Endothelial cell of umbilical vein (primary cell): ENCODE measurements around the gene SLC8A1. TPM values are rescaled to one million over a fixed set of nuclear protein-coding genes. Genes with fewer than 3 reads are reported as not detected.

Experiments
- BruUV-seq: library from RNA; stranded (reverse); fragments of 400-500 nt; replicated peaks from 2 replicates; lab custom pipeline; 2021; lab: Mats Ljungman, UMichigan
- CTCF ChIA-PET: fragments of 300-600, 350-600 bp; sonication (Branson Sonifier 250); formaldehyde crosslinking; loops from one replicate; lab custom pipeline; 2021; ENCODE audit warnings: antibody characterized with exemption, inconsistent platforms; lab: Charles Lee
- POLR2A ChIA-PET: fragments of 300-600, 350-600 bp; sonication (Branson Sonifier 250); formaldehyde crosslinking; loops from one replicate; lab custom pipeline; 2021; ENCODE audit warnings: antibody characterized with exemption, inconsistent platforms; lab: Charles Lee
- DNase-seq: peaks from one replicate; pipeline ENCODE4 v3.0.0-alpha.2; 2011; ENCODE audit warnings: low read depth, low spot score
- FAIRE-seq: peaks from 2 replicates; lab custom pipeline; 2011; peaks lifted over from hg19 to GRCh38; lab: Jason Lieb, UNC
- H2AFZ ChIP-seq: 2 replicates; pipeline ENCODE4 v1.6.0; 2012; ENCODE audit warnings: low read depth, low read length, control low read depth, inconsistent platforms
- H3K27ac ChIP-seq: 2 replicates; pipeline ENCODE4 v1.5.1; 2011; ENCODE audit warnings: low read depth, mild to moderate bottlenecking, control low read depth, low read length, moderate library complexity; ENCODE audit not compliant: insufficient read depth
- H3K27me3 ChIP-seq, 2 experiments: 2 replicates each; pipeline versions ENCODE4 v1.6.0 to v1.6.1; 2011; ENCODE audit warnings: low read length in 2 of 2, mixed read lengths in 1 of 2; ENCODE audit not compliant: control insufficient read depth in 2 of 2, insufficient read depth in 2 of 2
- H3K36me3 ChIP-seq, 2 experiments: 2 replicates in 1 of 2; 3 replicates in 1 of 2; pipeline ENCODE4 v1.5.1; 2011; ENCODE audit warnings: low read length in 2 of 2, mild to moderate bottlenecking in 1 of 2, moderate library complexity in 1 of 2; ENCODE audit not compliant: control insufficient read depth in 2 of 2, insufficient read depth in 2 of 2; ENCODE audit errors: extremely low read depth in 1 of 2
- H3K4me1 ChIP-seq: 3 replicates; pipeline ENCODE4 v1.5.1; 2011; ENCODE audit warnings: mild to moderate bottlenecking, low read length; ENCODE audit not compliant: control insufficient read depth, insufficient read depth; ENCODE audit errors: extremely low read depth
- H3K4me2 ChIP-seq: 2 replicates; pipeline ENCODE4 v1.6.1; 2011; ENCODE audit warnings: low read length, control low read depth, mixed read lengths; ENCODE audit not compliant: insufficient read depth
- H3K4me3 ChIP-seq, 3 experiments: fragments of 200-600 bp in 1 of 3; sonication (generic), shearing (Covaris generic) in 1 of 3; replicated peaks in 1 of 3; 2 replicates each; pipeline ENCODE4 v1.5.1; 2011 to 2016; ENCODE audit warnings: control low read depth in 3 of 3, low read length in 3 of 3, mild to moderate bottlenecking in 2 of 3, inconsistent platforms in 1 of 3, low read depth in 1 of 3, moderate library complexity in 1 of 3; ENCODE audit not compliant: insufficient read depth in 1 of 3
- H3K79me2 ChIP-seq: 2 replicates; pipeline ENCODE4 v1.6.0; 2012; ENCODE audit warnings: low read length, inconsistent platforms; ENCODE audit not compliant: control insufficient read depth, insufficient read depth
- H3K9ac ChIP-seq: replicated peaks from 2 replicates; pipeline ENCODE3; 2011; ENCODE audit warnings: low read length, control low read depth; ENCODE audit not compliant: insufficient read depth; ENCODE audit errors: extremely low read depth
- H3K9me1 ChIP-seq: replicated peaks from 3 replicates; pipeline ENCODE4 v1.6.0; 2011; ENCODE audit warnings: mild to moderate bottlenecking, low read length; ENCODE audit not compliant: control insufficient read depth, insufficient read depth; ENCODE audit errors: extremely low read depth
- H3K9me3 ChIP-seq: replicated peaks from 2 replicates; pipeline ENCODE4 v1.5.1; 2012; ENCODE audit warnings: low read length, inconsistent platforms; ENCODE audit not compliant: control insufficient read depth, insufficient read depth
- H4K20me1 ChIP-seq: replicated peaks from 2 replicates; pipeline ENCODE3; 2011; ENCODE audit warnings: mild to moderate bottlenecking, low read length; ENCODE audit not compliant: control insufficient read depth, insufficient read depth; ENCODE audit errors: extremely low read depth
- EZH2 ChIP-seq: IDR thresholded peaks from 2 replicates; pipeline ENCODE4 v1.6.1; 2012; ENCODE audit warnings: borderline replicate concordance, low read depth, mild to moderate bottlenecking, moderate library complexity, low read length, inconsistent platforms; ENCODE audit not compliant: severe bottlenecking
- FOS ChIP-seq: IDR thresholded peaks from 2 replicates; pipeline ENCODE4 v1.6.1; 2011; ENCODE audit warnings: mild to moderate bottlenecking, low read length, moderate library complexity, borderline replicate concordance; ENCODE audit not compliant: insufficient read depth
- GATA2 ChIP-seq: IDR thresholded peaks from 2 replicates; pipeline ENCODE4 v1.7.0; 2011; ENCODE audit warnings: low read depth, mild to moderate bottlenecking, moderate library complexity, mixed read lengths, low read length; ENCODE audit not compliant: insufficient read length, insufficient read depth
- JUN ChIP-seq: IDR thresholded peaks from 2 replicates; pipeline ENCODE4 v1.6.1; 2011; ENCODE audit warnings: borderline replicate concordance, low read depth; ENCODE audit not compliant: insufficient read length, insufficient read depth
- MYC ChIP-seq: IDR thresholded peaks from one replicate; pipeline ENCODE4 v1.6.1; 2011; ENCODE audit warnings: mild to moderate bottlenecking, low read depth, low read length
- POLR2A ChIP-seq: IDR thresholded peaks from 2 replicates; pipeline ENCODE4 v1.6.1; 2012; ENCODE audit warnings: low read depth, mild to moderate bottlenecking, control low read depth, low read length
- POLR2AphosphoS5 ChIP-seq: IDR thresholded peaks from 2 replicates; pipeline ENCODE4 v1.6.1; 2012; ENCODE audit warnings: low read depth, mild to moderate bottlenecking, control low read depth, low read length, moderate library complexity; ENCODE audit not compliant: insufficient read depth
- dilution Hi-C: fragments of 300-500 bp; cut with MboI; formaldehyde crosslinking; loops from one replicate; pipeline ENCODE4 v1.15.0; 2019; ENCODE audit warnings: low sequenced_read_pairs; ENCODE audit not compliant: extremely low pct_ligation_motif_present
- intact Hi-C: fragments of 100-400 bp; cut with micrococcal nuclease; formaldehyde crosslinking; loops from one replicate; pipeline ENCODE4 v1.10.0; 2022
- polyA plus RNA-seq, 4 experiments: library from polyadenylated mRNA; depleted of rRNA in 3 of 4; stranded (reverse) in 3 of 4; unstranded in 1 of 4; fragments of >200 nt; gene quantifications; 2 replicates each; pipeline versions ENCODE4 v1.2.1 to v1.2.3, GENCODE V29; 2011 to 2012; ENCODE audit warnings: missing spikeins in 1 of 4
- total RNA-seq: library from RNA; stranded (reverse); gene quantifications from 2 replicates; pipeline ENCODE4 v1.2.3, GENCODE V29; 2021
- TF ChIP-seq, protein P1 (sequence below): IDR thresholded peaks from 2 replicates; pipeline ENCODE4 v1.6.1; 2011; ENCODE audit not compliant: insufficient read depth, insufficient read length
- TF ChIP-seq, protein P2 (sequence below), 2 donors: IDR thresholded peaks; 1 replicate in 1 of 2; 2 replicates in 1 of 2; pipeline ENCODE4 v1.5.1; 2011; ENCODE audit warnings: low read length in 2 of 2, mild to moderate bottlenecking in 2 of 2, moderate library complexity in 2 of 2, control low read depth in 1 of 2, inconsistent platforms in 1 of 2, low read depth in 1 of 2; ENCODE audit not compliant: insufficient read depth in 1 of 2; ENCODE audit errors: extremely low read depth in 1 of 2

The SLC8A1 gene
- total and polyA plus RNA-seq, 2 donors (not counting 3 experiments of a cell fraction or from before 2014, with no cell fraction given), result 0.19 to 1.8 TPM

DNA sequence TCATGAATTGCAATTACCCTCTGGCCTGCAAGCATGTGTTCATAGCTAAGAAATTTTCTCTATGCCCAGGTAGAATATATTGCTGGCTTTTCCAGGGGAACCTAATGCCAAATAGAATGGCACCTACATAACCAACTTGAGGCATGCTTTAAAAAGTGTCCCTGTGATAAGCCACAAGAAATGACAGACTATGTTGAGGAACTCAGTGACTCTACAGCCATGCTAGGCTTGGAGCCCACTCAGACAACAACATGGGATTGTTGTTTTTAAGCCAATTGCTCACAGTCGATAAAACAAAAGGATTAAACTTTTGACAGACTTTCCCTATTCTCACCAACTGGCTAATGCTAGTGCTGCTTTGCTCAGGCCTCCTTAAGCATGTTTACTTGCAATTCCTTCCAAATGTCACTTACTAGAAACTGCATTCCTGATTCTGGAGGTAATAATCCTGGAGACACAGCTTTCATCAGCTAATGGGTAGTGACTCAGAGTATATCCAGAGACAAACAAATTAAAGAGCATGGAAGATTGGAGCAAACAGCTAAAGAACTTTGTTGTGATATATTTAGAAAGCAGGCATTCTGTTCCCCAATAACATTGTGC lies 249.0 kb downstream of the SLC8A1 start:
- DNase-seq (no peak), FAIRE-seq (no peak)
- ChIA-PET POLR2A (no interaction called here), CTCF (no interaction called here)
- H3K4me1 ChIP-seq, result no peaks in the 10 kb centered on the region
- no peaks in the 10 kb centered on the region for H3K79me2 ChIP-seq
- dilution Hi-C loops (no loop called here), intact Hi-C loops (loop anchor here (10.0 kb wide), 1 partner anchor 288 kb away; no protein-coding TSS in a partner anchor)
- no TSS peak for BruUV-seq
- no peaks in the 10 kb centered on the region for H4K20me1 ChIP-seq
- H3K27me3 ChIP-seq, result no peaks in the 10 kb centered on the region
- TF ChIP-seq EZH2 (no peak), POLR2A (no peak), FOS (no peak), MYC (no peak), JUN (no peak), GATA2 (no peak), POLR2AphosphoS5 (no peak)
- TF ChIP-seq, protein P1, sequence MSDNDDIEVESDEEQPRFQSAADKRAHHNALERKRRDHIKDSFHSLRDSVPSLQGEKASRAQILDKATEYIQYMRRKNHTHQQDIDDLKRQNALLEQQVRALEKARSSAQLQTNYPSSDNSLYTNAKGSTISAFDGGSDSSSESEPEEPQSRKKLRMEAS, result no peak
- TF ChIP-seq, protein P2, sequence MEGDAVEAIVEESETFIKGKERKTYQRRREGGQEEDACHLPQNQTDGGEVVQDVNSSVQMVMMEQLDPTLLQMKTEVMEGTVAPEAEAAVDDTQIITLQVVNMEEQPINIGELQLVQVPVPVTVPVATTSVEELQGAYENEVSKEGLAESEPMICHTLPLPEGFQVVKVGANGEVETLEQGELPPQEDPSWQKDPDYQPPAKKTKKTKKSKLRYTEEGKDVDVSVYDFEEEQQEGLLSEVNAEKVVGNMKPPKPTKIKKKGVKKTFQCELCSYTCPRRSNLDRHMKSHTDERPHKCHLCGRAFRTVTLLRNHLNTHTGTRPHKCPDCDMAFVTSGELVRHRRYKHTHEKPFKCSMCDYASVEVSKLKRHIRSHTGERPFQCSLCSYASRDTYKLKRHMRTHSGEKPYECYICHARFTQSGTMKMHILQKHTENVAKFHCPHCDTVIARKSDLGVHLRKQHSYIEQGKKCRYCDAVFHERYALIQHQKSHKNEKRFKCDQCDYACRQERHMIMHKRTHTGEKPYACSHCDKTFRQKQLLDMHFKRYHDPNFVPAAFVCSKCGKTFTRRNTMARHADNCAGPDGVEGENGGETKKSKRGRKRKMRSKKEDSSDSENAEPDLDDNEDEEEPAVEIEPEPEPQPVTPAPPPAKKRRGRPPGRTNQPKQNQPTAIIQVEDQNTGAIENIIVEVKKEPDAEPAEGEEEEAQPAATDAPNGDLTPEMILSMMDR (IDR thresholded peaks at IDR 0.05; ENCODE audit: extremely low read depth in 1 of 2, insufficient read depth in 1 of 2, low read depth in 1 of 2, low read length in 2 of 2), result no peak
- H3K36me3 ChIP-seq, result no peaks in the 10 kb centered on the region
- H3K4me3 ChIP-seq, result no peak overlapping the region
- no peak overlapping the region for H3K9ac ChIP-seq
- H2AFZ ChIP-seq, result no peak overlapping the region
- H3K9me1 ChIP-seq, result no peaks in the 10 kb centered on the region
- H3K4me2 ChIP-seq, result no peak overlapping the region
- H3K9me3 ChIP-seq, result no peaks in the 10 kb centered on the region
- H3K27ac ChIP-seq, result no peak overlapping the region
